H1 (cell line): ENCODE measurements around the gene SLC9A7. TPM values are rescaled to one million over a fixed set of nuclear protein-coding genes. Genes with fewer than 3 reads are reported as not detected.

Experiments used
- EGR1 ChIP-seq: IDR thresholded peaks from 2 replicates; pipeline ENCODE4 v1.6.1; 2011; ENCODE audit warnings: low read depth, low read length, borderline replicate concordance
- KDM5A ChIP-seq: fragments of 200-600 bp; IDR thresholded peaks from 2 replicates; pipeline ENCODE4 v1.7.1; 2012; ENCODE audit warnings: mild to moderate bottlenecking, low read length, inconsistent platforms, mixed read lengths
- POLR2A ChIP-seq, 2 experiments: IDR thresholded peaks; 1 replicate in 1 of 2; 2 replicates in 1 of 2; pipeline ENCODE4 v1.6.1; 2011; ENCODE audit warnings: low read depth in 2 of 2, low read length in 2 of 2, mild to moderate bottlenecking in 2 of 2; ENCODE audit errors: control extremely low read depth in 1 of 2
- SIN3A ChIP-seq, 2 experiments: IDR thresholded peaks in 1 of 2; conservative IDR thresholded peaks in 1 of 2; 2 replicates each; pipeline ENCODE4 v1.6.1; 2011 to 2012; ENCODE audit warnings: low read length in 2 of 2, improper control_type of control experiment in 1 of 2, low read depth in 1 of 2, mild to moderate bottlenecking in 1 of 2
- SIRT6 ChIP-seq: IDR thresholded peaks from one replicate; pipeline ENCODE4 v1.7.1; 2012; ENCODE audit warnings: low read length, inconsistent platforms
- TAF7 ChIP-seq: optimal IDR thresholded peaks from 2 replicates; pipeline ENCODE3; 2011; ENCODE audit warnings: low read depth, mild to moderate bottlenecking, inconsistent platforms, low read length, moderate library complexity, borderline replicate concordance
- polyA plus RNA-seq, 7 experiments: library from polyadenylated mRNA; depleted of rRNA in 3 of 7; stranded (reverse) in 5 of 7; unstranded in 2 of 7; fragments of >200 nt in 5 of 7; fragments of 200-250 nt in 2 of 7; gene quantifications; 1 replicate in 5 of 7; 2 replicates in 1 of 7; 4 replicates in 1 of 7; pipeline versions ENCODE4 v1.2.1 to v1.2.3, GENCODE V29; 2011 to 2013; ENCODE audit warnings: missing spikeins in 2 of 7, mixed read lengths in 2 of 7
- total RNA-seq: library from RNA; stranded (reverse); fragmentation: NEBNext Ultra II Directional; extraction: Animal tissue kit (Norgen Biotek cat#: 25700); gene quantifications from 2 replicates; pipeline ENCODE4 v1.2.1, GENCODE V29; 2021

The SLC9A7 gene
- total and polyA plus RNA-seq, 2 of the 8 experiments (the other 6 are each of a cell fraction or from before 2014, with no cell fraction given): 6.7 to 17.2 TPM

GRCh38 chrX:46678232-46678631, 80.7 kb downstream of the SLC9A7 start (continued):
- no peak for TF ChIP-seq TAF7
- no peak for TF ChIP-seq POLR2A (IDR thresholded peaks at IDR 0.05; ENCODE audit: control extremely low read depth in 1 of 2, low read depth in 2 of 2, low read length in 2 of 2)
- no peak for TF ChIP-seq SIN3A (conservative IDR thresholded peaks at IDR 0.05 in 1 of 2, IDR thresholded peaks at IDR 0.05 in 1 of 2; ENCODE audit: low read depth in 1 of 2, low read length in 2 of 2)
- TF ChIP-seq SIRT6: no peak
- TF ChIP-seq KDM5A: no peak
- no peak for TF ChIP-seq EGR1
- TF ChIP-seq, all 59 proteins: peak for 0
